HCT116 (cell line): ENCODE measurements around the gene HYAL2. TPM values are rescaled to one million over a fixed set of nuclear protein-coding genes. Genes with fewer than 3 reads are reported as not detected.

Experiments
- ATAC-seq: fragments of 200-7000 bp; cut with Tn5 transposase; 2 replicates; pipeline ENCODE4 v1.9.1; 2020; ENCODE audit warnings: mild to moderate bottlenecking, moderate library complexity
- BruUV-seq: library from RNA; stranded (reverse); fragments of 400-500 nt; replicated peaks from 2 replicates; lab custom pipeline; 2021; lab: Mats Ljungman, UMichigan
- CTCF ChIA-PET: fragments of 300-600 bp; sonication (Branson Sonifier 250); formaldehyde crosslinking; loops from one replicate; lab custom pipeline; 2021; ENCODE audit warnings: antibody characterized with exemption; lab: Charles Lee
- POLR2A ChIA-PET: fragments of 300-600, 350-600 bp; sonication (Branson Sonifier 250); formaldehyde crosslinking; loops from one replicate; lab custom pipeline; 2021; ENCODE audit warnings: antibody characterized with exemption; lab: Charles Lee
- RAD21 ChIA-PET, 2 experiments: fragments of 300-600 bp; sonication (Branson Sonifier 250); formaldehyde crosslinking; loops; one replicate each; lab custom pipeline; 2023; ENCODE audit warnings: low total read pairs in 2 of 2; ENCODE audit not compliant: uncharacterized antibody in 2 of 2, unreplicated experiment in 2 of 2, low non-redundant PET in 1 of 2; lab: Charles Lee
- DNase-seq: peaks from one replicate; pipeline ENCODE4 v3.0.0-alpha.2; 2010; ENCODE audit warnings: low read depth, low spot score
- H2AFZ ChIP-seq: fragments of 200-600 bp; shearing (Covaris generic), sonication (generic); 2 replicates; pipeline ENCODE4 v1.6.1; 2017; ENCODE audit warnings: low read depth, mixed run types, mixed read lengths, antibody characterized with exemption, low read length; ENCODE audit not compliant: poor library complexity, severe bottlenecking
- H3K27ac ChIP-seq: 2 replicates; pipeline ENCODE4 v1.5.1; 2012; ENCODE audit warnings: low read depth, low read length
- H3K27me3 ChIP-seq: fragments of 200-600 bp; sonication (generic); 2 replicates; pipeline ENCODE4 v1.6.1; 2016; ENCODE audit warnings: mixed run types, low read length, mixed read lengths; ENCODE audit not compliant: insufficient read depth
- H3K36me3 ChIP-seq, 2 experiments: fragments of 200-500 bp in 1 of 2; fragments of 200-600 bp in 1 of 2; sonication (Bioruptor generic) in 1 of 2; sonication (generic) in 1 of 2; 2 replicates each; pipeline versions ENCODE4 v1.5.1 to v1.6.1; 2014 to 2016; ENCODE audit warnings: low read length in 2 of 2, inconsistent platforms in 1 of 2, mixed read lengths in 1 of 2, mixed run types in 1 of 2; ENCODE audit not compliant: insufficient read depth in 2 of 2, control insufficient read depth in 1 of 2
- H3K4me1 ChIP-seq, 2 experiments: fragments of 200-600 bp in 1 of 2; sonication (generic) in 1 of 2; 2 replicates each; pipeline versions ENCODE4 v1.5.1 to v1.6.1; 2012 to 2017; ENCODE audit warnings: low read length in 2 of 2, inconsistent platforms in 1 of 2, mild to moderate bottlenecking in 1 of 2, mixed read lengths in 1 of 2, mixed run types in 1 of 2, moderate library complexity in 1 of 2; ENCODE audit not compliant: insufficient read depth in 2 of 2, control insufficient read depth in 1 of 2
- H3K4me2 ChIP-seq: fragments of 200-600 bp; sonication (generic); 2 replicates; pipeline ENCODE4 v1.6.1; 2017; ENCODE audit warnings: mixed run types, low read length, mixed read lengths
- H3K4me3 ChIP-seq, 2 experiments: fragments of 200-600 bp in 1 of 2; sonication (generic) in 1 of 2; replicated peaks in 1 of 2; 2 replicates each; pipeline ENCODE4 v1.5.1; 2011 to 2016; ENCODE audit warnings: low read length in 2 of 2, control low read depth in 1 of 2, low read depth in 1 of 2, mild to moderate bottlenecking in 1 of 2, mixed read lengths in 1 of 2, mixed run types in 1 of 2
- H3K79me2 ChIP-seq: fragments of 200-600 bp; sonication (generic); 2 replicates; pipeline ENCODE4 v1.6.1; 2017; ENCODE audit warnings: mild to moderate bottlenecking, mixed run types, low read length, moderate library complexity, mixed read lengths; ENCODE audit not compliant: insufficient read depth
- H3K9ac ChIP-seq: fragments of 200-600 bp; sonication (generic); 2 replicates; pipeline ENCODE4 v1.6.1; 2016; ENCODE audit warnings: low read length, mixed read lengths
- H3K9me2 ChIP-seq: fragments of 200-600 bp; sonication (generic), shearing (Covaris generic); 2 replicates; pipeline ENCODE4 v1.6.1; 2017; ENCODE audit warnings: mixed run types, mild to moderate bottlenecking, moderate library complexity; ENCODE audit not compliant: insufficient read depth
- H3K9me3 ChIP-seq, 2 experiments: fragments of 200-500 bp in 1 of 2; fragments of 200-600 bp in 1 of 2; sonication (Bioruptor generic) in 1 of 2; sonication (generic) in 1 of 2; 2 replicates each; pipeline ENCODE4 v1.6.1; 2014 to 2017; ENCODE audit warnings: low read length in 2 of 2, mixed read lengths in 2 of 2, inconsistent platforms in 1 of 2, low read depth in 1 of 2, mild to moderate bottlenecking in 1 of 2, mixed run types in 1 of 2, moderate library complexity in 1 of 2; ENCODE audit not compliant: control insufficient read depth in 1 of 2, insufficient read depth in 1 of 2
- H4K20me1 ChIP-seq: fragments of 200-600 bp; sonication (generic), shearing (Covaris generic); 2 replicates; pipeline ENCODE4 v1.6.1; 2017; ENCODE audit warnings: mixed run types, mild to moderate bottlenecking, moderate library complexity; ENCODE audit not compliant: insufficient read depth
- CEBPB ChIP-seq: IDR thresholded peaks from 2 replicates; pipeline ENCODE4 v1.6.1; 2012; ENCODE audit warnings: low read depth
- EZH2 ChIP-seq: fragments of 200-600 bp; sonication (generic); IDR thresholded peaks from 2 replicates; pipeline ENCODE4 v1.6.1; 2017; ENCODE audit warnings: antibody characterized with exemption, mixed run types
- EZH2phosphoT487 ChIP-seq: fragments of 200-600 bp; IDR thresholded peaks from 2 replicates; pipeline ENCODE4 v1.6.1; 2018; ENCODE audit warnings: antibody characterized with exemption, borderline replicate concordance
- TCF7L2 ChIP-seq: IDR thresholded peaks from 2 replicates; pipeline ENCODE4 v1.7.0; 2011; ENCODE audit warnings: borderline replicate concordance, inconsistent platforms; ENCODE audit not compliant: insufficient read depth, insufficient read length; ENCODE audit errors: extremely low read depth
- ZNF274 ChIP-seq: fragments of 200-500 bp; sonication (Bioruptor generic); IDR thresholded peaks from 2 replicates; pipeline ENCODE4 v1.6.1; 2014; ENCODE audit warnings: mild to moderate bottlenecking, low read depth, low read length, inconsistent platforms
- intact Hi-C: fragments of 100-400 bp; cut with micrococcal nuclease; formaldehyde crosslinking; loops from 2 replicates; pipeline ENCODE4 v1.10.0; 2022
- total RNA-seq: library from RNA; stranded (reverse); gene quantifications from one replicate; pipeline ENCODE4 v1.2.1, GENCODE V29; 2021; ENCODE audit not compliant: unreplicated experiment
- TF ChIP-seq, protein P1 (sequence below): IDR thresholded peaks from 2 replicates; pipeline ENCODE4 v1.6.1; 2011; ENCODE audit warnings: mild to moderate bottlenecking, low read length, moderate library complexity; ENCODE audit not compliant: insufficient replicate concordance; ENCODE audit errors: extremely low read depth

Gene HYAL2
- total RNA-seq, 1 experiment from 2014 or later, result 42.2 TPM

DNA sequence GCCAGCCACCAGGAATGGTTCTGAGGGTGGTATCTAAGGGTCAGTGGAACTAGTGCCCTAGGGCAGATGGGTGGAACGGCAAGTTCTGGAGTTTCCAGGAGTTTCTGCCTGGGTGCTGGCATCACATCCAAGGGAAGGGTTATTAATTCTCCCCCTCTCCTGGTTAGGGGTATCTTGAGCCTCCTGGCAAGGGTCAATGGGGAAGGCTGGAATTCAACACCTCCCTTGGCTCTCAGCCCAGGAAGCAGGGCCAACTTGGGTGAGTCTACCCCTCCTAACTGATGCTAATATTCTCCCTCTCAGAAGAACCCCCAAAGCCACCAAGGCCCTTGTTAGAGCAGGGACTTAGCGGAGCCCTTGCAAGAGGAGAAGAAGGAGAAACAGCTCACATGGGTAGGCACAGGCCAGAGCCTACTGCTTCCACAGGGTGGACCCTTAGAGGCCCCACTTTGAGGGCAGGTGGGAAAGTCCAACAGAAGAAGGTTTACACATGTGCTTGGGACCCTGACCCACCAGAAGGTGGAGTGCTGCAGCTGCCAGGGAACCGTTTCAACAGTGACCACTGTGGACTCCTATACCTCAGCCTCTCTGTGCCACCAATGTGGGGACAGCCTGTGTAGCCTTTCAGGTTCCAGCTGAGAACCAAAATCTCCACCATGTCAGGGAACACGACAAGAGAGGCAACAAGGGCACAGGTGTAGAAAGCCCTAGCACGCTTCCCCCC lies 33.4 kb upstream of the HYAL2 start:
- Histone ChIP-seq H3K9me3 (no peaks in the 10 kb centered on the region), H3K9me2 (no peaks in the 10 kb centered on the region), H3K4me2 (no peak overlapping the region), H3K4me1 (peaks cover 12 to 47% of the 10 kb centered on the region in 2 experiments; a peak in 3 of 4 replicates), H3K79me2 (peaks cover 57% of the 10 kb centered on the region), H3K27me3 (no peaks in the 10 kb centered on the region), H3K36me3 (peaks cover 14 to 31% of the 10 kb centered on the region in 2 experiments; a peak in 3 of 4 replicates), H2AFZ (no peak overlapping the region), H3K27ac (no peak overlapping the region; the same call in 1 of the 2 replicates), H3K4me3 (no peak overlapping the region), H4K20me1 (no peaks in the 10 kb centered on the region), H3K9ac (no peak overlapping the region)
- BruUV-seq, result no TSS peak
- intact Hi-C loops, result loop anchor here (10.0 kb wide), 1 partner anchor 1029 kb away; the partner anchor contains the start of gene MANF
- no peak for ATAC-seq
- RAD21 ChIA-PET, result no interaction called here
- no peak for DNase-seq
- POLR2A ChIA-PET, result no interaction called here
- CTCF ChIA-PET, result no interaction called here
- no peak for TF ChIP-seq EZH2
- TF ChIP-seq TCF7L2, result no peak
- TF ChIP-seq ZNF274, result no peak
- TF ChIP-seq, protein P1, sequence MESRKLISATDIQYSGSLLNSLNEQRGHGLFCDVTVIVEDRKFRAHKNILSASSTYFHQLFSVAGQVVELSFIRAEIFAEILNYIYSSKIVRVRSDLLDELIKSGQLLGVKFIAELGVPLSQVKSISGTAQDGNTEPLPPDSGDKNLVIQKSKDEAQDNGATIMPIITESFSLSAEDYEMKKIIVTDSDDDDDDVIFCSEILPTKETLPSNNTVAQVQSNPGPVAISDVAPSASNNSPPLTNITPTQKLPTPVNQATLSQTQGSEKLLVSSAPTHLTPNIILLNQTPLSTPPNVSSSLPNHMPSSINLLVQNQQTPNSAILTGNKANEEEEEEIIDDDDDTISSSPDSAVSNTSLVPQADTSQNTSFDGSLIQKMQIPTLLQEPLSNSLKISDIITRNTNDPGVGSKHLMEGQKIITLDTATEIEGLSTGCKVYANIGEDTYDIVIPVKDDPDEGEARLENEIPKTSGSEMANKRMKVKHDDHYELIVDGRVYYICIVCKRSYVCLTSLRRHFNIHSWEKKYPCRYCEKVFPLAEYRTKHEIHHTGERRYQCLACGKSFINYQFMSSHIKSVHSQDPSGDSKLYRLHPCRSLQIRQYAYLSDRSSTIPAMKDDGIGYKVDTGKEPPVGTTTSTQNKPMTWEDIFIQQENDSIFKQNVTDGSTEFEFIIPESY, result no peak
- TF ChIP-seq EZH2phosphoT487, result no peak
- no peak for TF ChIP-seq CEBPB
